ENCODE data around the gene GNB5. TPM values are rescaled to one million over a fixed set of nuclear protein-coding genes. Genes with fewer than 3 reads are reported as not detected.

The GNB5 gene
- total RNA-seq: 42.3 and 42.6 TPM in 2 replicates

DNA sequence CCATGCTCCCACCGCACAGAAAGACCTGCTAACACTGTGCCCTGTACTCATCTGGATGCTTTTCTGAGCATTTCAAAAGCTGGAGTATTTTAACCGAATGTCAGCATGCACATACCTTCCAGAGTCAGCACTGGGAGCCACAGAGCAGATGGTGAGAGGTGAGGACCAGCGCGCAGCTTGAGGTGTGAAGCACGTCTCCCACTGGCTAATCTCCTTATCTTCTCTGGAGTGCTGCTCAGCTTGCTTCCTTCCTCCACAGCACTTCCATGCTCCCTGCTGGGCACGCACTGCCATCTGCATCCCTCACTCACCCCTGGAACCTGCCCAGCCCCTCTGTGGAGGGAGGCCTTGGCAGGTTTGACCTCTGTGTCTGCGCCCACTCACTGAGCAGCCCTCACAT, at the start of gene GNB5:
GNB5 (minus strand) TSS at position 186 of the 400 bp plus-strand sequence. CDS start 6,716 bp downstream, outside the sequence.

Other genes with a start within 250 kb of the GNB5 start
- gene LEO1, start 219.6 kb downstream of the GNB5 start, total RNA-seq: 28.2 and 40.3 TPM in 2 replicates
- 62.9 and 78.4 TPM in 2 replicates for gene MAPK6, start 172.2 kb downstream of the GNB5 start, total RNA-seq
- gene BCL2L10, start 78.6 kb downstream of the GNB5 start, total RNA-seq: 0.19 TPM in 1 of 2 replicates, not detected in the other
- under 0.01 TPM in 2 replicates for gene MYO5C, start 104.4 kb upstream of the GNB5 start, total RNA-seq